Measurements from ENCODE around the gene SSBP2.

Gene SSBP2
- total RNA-seq: 3.5 to 35.6 (median 10.1) reads per million in 9 experiments

DNA sequence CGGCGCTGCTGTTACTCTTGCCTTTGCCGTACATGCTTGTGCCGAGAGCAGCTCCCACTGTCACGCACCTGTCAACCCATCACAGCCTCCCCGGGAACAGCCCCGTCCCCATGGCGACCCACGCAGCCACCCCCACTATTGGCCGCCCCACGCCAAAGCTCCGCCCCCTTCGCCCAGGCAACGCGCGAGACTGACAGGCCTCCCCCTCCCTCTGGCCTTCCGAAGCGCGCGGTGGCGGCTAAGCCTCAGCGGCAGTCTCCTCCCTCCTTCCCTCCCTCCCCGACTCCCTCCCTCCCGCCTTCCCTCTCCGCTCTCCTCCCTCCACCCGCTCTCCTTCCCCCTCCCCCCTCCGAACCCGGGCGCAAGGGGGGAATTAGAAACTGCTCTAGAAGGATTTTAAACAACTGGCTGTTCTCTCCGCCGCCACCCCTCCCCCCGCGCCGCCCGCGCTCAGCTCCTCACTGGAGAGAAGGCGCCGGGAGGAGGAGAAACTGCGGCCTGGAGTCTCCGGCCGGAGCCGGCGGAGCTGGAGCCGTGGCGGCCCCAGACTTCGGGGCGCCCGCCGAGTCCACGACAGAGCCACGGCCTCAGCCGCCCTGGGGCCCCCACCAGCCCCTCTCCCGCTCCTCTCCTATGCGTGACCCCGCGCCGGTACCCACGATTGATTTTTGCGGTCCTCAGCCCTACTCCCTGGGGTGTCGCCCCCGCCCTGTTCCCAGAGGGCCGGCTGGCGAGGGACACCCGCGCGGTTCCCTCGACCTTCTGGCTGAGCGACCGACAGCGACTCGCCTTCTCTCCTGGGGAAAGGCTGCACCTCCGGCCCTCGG is at the start of gene SSBP2:
Gene SSBP2, minus strand, starts transcription at position 89 of the 827 bp plus-strand sequence. Its CDS starts 55 bp downstream, at position 34.
- Mint-ChIP-seq H3K4me3 (peak within 1 kb of the TSS; percentile 89 to 91), H3K4me1 (ENCODE audit: low read depth in 2 of 2) (peaks cover 3 to 16% of the 10 kb centered on the region in 2 donors), H3K9me3 (no peaks in the 10 kb centered on the region), H3K27me3 (peaks cover 0 to 7% of the 10 kb centered on the region in 2 donors), H3K27ac (peak within 1 kb of the TSS; percentile 90 to 93), H3K36me3 (ENCODE audit: insufficient read depth) (peaks cover 13% of the 10 kb centered on the region)
- peak; percentile 99 for DNase-seq
- peak; percentile 86 for ATAC-seq (replicated peaks)

DNA sequence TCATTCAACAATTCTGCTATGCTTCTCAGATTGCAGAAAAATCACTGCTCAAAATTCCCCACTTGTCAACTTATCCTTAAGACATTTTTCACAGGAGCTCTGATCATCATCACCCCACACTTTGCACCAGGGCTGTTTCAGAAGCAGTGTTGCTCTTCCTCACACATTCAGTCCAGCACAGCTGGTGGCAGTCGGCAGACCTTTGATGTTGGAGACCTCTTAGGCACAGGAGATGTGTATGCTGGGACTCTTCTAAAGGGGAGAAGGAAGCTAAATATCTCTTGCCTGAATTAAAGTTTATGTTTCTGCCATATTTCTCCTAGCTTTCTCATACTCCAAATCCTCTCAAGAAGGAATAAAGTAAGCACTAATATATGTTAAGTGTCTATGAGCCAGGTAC is 44.8 kb upstream of the SSBP2 start:
- Mint-ChIP-seq H3K36me3 (ENCODE audit: insufficient read depth) (no peaks in the 10 kb centered on the region), H3K4me3 (no peak overlapping the region), H3K27me3 (peaks cover 11 to 22% of the 10 kb centered on the region in 2 donors), H3K27ac (no peak overlapping the region), H3K9me3 (no peaks in the 10 kb centered on the region), H3K4me1 (ENCODE audit: low read depth in 2 of 2) (no peaks in the 10 kb centered on the region)
- no peak for DNase-seq
- ATAC-seq (replicated peaks): no peak

DNA sequence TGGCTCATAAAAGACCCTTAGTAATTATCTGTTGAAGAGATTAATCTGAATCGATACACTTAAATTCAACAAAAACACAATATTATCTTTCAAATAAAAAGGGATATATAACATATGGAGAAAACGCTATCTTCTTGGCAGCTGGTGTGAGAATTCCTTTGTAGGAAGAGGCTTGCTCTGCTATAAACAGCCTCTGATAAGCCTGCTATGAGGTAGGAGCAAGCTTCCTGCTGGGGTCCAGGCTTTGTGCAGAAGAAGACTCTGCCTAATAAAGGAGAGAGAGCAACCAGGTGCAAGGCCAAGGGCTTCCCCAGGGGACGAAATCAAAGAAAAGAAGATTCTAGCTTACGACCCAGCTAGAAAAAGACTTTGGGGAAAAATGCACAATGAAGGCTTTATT is 43.3 kb upstream of the SSBP2 start:
- DNase-seq (no peak), ATAC-seq (replicated peaks) (no peak)
- Mint-ChIP-seq H3K4me1 (ENCODE audit: low read depth in 2 of 2) (no peaks in the 10 kb centered on the region), H3K36me3 (ENCODE audit: insufficient read depth) (no peaks in the 10 kb centered on the region), H3K27me3 (peaks cover 11 to 22% of the 10 kb centered on the region in 2 donors), H3K9me3 (no peaks in the 10 kb centered on the region), H3K27ac (no peak overlapping the region), H3K4me3 (no peak overlapping the region)

DNA sequence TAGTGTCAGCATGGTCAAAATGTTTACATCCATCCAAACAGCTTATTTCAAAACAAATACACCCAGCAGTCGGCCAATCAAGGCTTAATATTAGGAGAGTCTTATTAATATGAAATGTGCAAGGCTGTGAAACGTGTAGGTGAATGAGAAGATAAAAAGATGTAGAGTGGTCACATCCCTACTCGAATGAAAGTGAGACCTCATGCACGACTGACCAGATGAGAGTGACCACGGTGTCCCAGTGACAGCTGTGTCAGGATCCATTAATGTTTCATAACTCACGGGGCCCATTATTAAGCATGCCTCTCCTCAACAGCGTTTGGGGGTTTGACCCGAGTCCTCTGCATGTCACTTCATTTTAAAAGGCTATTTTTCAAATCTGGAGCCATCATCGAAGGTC is 39.4 kb upstream of the SSBP2 start:
- Mint-ChIP-seq H3K27ac (no peak overlapping the region), H3K27me3 (peaks cover 11 to 16% of the 10 kb centered on the region in 2 donors), H3K36me3 (ENCODE audit: insufficient read depth) (peaks cover 3% of the 10 kb centered on the region), H3K4me3 (no peak overlapping the region), H3K4me1 (ENCODE audit: low read depth in 2 of 2) (peaks cover 0 to 7% of the 10 kb centered on the region in 2 donors), H3K9me3 (no peaks in the 10 kb centered on the region)
- ATAC-seq (replicated peaks): no peak
- DNase-seq: no peak

DNA sequence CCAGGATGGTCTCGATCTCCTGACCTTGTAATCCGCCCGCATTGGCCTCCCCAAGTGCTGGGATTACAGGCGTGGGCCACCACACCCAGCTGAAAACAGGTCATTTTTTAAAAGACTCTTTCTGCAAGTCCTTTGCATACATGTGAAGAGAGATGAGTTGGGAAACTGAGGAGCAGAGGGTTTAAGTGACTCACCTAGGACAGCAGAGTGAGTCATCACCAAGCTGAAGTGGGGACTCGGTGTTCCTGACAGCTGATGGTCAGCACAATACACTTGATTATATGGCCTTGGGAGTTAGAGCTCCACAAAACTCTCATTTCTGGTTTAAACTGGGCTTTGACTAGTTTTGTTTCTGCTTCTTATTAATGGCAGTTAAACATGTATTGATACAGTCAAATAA is 38.1 kb upstream of the SSBP2 start:
- H3K4me1 Mint-ChIP-seq (ENCODE audit: low read depth in 2 of 2): peaks cover 0 to 7% of the 10 kb centered on the region in 2 donors
- H3K27ac Mint-ChIP-seq: no peak overlapping the region
- no peak for DNase-seq
- peaks cover 3% of the 10 kb centered on the region for H3K36me3 Mint-ChIP-seq (ENCODE audit: insufficient read depth)
- no peaks in the 10 kb centered on the region for H3K9me3 Mint-ChIP-seq
- H3K27me3 Mint-ChIP-seq: peaks cover 5% of the 10 kb centered on the region in 2 donors
- no peak overlapping the region for H3K4me3 Mint-ChIP-seq
- no peak for ATAC-seq (replicated peaks)

DNA sequence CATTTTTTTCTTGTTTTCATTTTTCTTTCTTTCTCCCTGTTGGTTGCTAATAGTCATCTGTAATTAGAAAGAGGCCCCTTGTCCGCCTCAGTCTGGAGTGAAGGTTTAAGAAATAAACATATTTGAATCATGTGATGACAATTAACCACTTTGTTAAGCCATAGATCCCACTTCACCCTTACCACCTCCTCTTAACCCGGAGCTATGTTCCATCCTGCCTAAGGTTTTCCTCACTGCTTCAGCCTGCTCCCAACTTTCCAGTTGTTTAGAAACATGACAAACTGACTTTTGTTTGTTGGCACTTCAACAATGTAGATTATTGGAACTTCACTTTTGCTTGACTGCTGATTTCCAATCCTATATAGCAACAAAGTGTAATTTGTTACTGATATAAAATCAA is 37.4 kb upstream of the SSBP2 start:
- DNase-seq: no peak
- H3K4me3 Mint-ChIP-seq: no peak overlapping the region
- H3K36me3 Mint-ChIP-seq (ENCODE audit: insufficient read depth): peaks cover 3% of the 10 kb centered on the region
- no peak for ATAC-seq (replicated peaks)
- no peak overlapping the region for H3K27ac Mint-ChIP-seq
- peaks cover under 1 to 7% of the 10 kb centered on the region in 2 donors for H3K4me1 Mint-ChIP-seq (ENCODE audit: low read depth in 2 of 2)
- H3K27me3 Mint-ChIP-seq: no peaks in the 10 kb centered on the region
- no peaks in the 10 kb centered on the region for H3K9me3 Mint-ChIP-seq

DNA sequence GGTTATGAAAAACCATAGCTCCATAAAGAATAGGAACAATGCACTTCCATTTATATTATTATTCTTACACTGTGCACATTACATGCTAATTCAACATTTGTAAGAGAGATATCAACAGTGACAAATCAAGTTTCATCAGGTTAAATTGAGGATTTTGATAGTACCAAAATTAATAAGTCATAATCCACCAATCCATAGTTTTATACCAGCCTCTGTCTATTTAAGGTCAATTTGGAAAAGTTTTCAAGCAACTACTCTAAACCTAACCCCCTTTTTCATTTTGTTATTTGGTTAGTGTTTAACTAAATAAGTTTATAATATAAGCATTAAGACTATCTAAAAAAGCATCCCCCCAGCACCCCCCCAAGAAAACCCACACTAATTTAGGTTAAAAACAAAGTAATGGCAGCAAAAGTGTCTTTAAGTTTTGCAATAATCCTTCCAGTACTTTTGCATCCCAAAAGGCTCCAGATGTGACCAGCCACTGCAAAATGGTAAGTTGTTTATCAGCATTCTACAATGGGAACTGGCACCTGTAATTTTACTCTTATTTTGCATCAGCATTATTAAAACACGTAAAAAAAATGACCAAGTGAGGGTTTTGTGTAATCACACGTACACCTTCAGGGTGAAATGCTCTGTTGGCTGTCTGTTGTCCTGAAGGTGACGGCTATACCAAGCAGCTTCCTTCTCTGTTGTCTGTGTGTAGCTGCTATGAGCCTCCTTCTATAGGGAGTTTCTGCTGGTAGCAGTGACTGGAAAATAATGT is 36.8 kb upstream of the SSBP2 start:
- DNase-seq (no peak), ATAC-seq (replicated peaks) (no peak)
- Mint-ChIP-seq H3K36me3 (ENCODE audit: insufficient read depth) (peaks cover 3% of the 10 kb centered on the region), H3K27me3 (no peaks in the 10 kb centered on the region), H3K4me1 (ENCODE audit: low read depth in 2 of 2) (peaks cover 2 to 7% of the 10 kb centered on the region in 2 donors), H3K4me3 (no peak overlapping the region), H3K27ac (no peak overlapping the region), H3K9me3 (no peaks in the 10 kb centered on the region)

DNA sequence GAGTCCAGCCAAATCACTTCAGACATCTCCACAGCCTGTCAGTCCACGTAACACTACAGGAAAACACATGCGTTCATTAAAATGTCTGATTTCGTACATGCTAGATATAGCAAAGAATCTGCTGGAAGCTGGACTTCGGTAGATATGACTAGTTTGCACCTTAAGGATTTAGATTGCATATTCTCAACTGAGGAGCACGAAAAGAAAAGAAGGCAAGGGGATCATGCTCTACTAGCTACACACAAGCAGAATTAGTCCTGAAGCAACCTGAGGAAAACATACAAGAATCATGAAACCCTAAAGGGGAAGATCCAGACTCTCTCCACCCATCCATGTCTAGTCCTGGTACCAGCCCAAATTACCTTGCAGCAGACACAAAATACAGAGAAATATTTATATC is 36.1 kb upstream of the SSBP2 start:
- no peak overlapping the region for H3K27ac Mint-ChIP-seq
- no peaks in the 10 kb centered on the region for H3K27me3 Mint-ChIP-seq
- DNase-seq (no peak), ATAC-seq (replicated peaks) (no peak)
- H3K9me3 Mint-ChIP-seq: no peaks in the 10 kb centered on the region
- peaks cover 3% of the 10 kb centered on the region for H3K36me3 Mint-ChIP-seq (ENCODE audit: insufficient read depth)
- no peak overlapping the region for H3K4me3 Mint-ChIP-seq
- H3K4me1 Mint-ChIP-seq (ENCODE audit: low read depth in 2 of 2): peaks cover 2 to 7% of the 10 kb centered on the region in 2 donors

DNA sequence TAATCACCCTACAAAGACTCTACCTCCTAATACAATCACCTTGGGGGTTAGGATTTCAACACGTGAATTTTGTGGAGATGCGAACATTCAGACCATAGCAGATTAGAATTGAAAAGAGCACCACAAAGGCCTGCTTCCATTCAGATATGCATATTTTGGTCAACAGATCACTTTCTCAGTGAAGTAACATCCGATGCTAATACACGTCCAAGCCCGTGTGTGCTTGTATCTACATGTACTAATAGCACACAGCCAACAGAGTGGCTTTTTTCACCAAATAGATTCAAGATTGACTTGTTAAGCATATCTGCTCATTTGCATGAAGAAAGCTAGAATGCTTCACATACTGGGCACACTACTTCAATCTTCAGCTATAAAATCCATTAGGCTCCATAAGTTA is 35.6 kb upstream of the SSBP2 start:
- Mint-ChIP-seq H3K27me3 (no peaks in the 10 kb centered on the region), H3K36me3 (ENCODE audit: insufficient read depth) (peaks cover 3% of the 10 kb centered on the region), H3K4me3 (no peak overlapping the region), H3K27ac (no peak overlapping the region), H3K9me3 (no peaks in the 10 kb centered on the region), H3K4me1 (ENCODE audit: low read depth in 2 of 2) (peaks cover 2 to 7% of the 10 kb centered on the region in 2 donors)
- ATAC-seq (replicated peaks) (no peak), DNase-seq (no peak)

DNA sequence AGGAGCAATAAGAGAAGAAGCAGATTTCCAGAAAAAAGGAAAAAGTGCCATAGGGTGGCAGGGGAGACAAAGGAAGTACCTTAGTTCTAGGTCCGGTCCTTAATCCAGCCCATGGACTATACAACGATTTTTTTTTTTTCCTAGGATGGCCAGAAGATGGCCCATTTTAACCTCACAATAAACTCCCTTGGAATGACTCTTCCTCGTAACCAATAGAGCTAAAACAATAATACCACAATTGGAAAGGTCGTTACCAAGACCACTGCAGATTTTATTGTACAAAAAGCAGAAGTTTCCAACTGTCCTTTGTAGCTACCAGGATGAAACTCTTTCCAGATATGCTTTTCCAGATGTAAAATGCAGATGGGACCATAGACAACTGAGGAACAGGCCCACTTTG is 34.4 kb upstream of the SSBP2 start:
- H3K4me1 Mint-ChIP-seq (ENCODE audit: low read depth in 2 of 2): peaks cover 2 to 7% of the 10 kb centered on the region in 2 donors
- H3K27ac Mint-ChIP-seq: no peak overlapping the region
- H3K36me3 Mint-ChIP-seq (ENCODE audit: insufficient read depth): peaks cover 3% of the 10 kb centered on the region
- ATAC-seq (replicated peaks): no peak
- DNase-seq: no peak
- no peak overlapping the region for H3K4me3 Mint-ChIP-seq
- no peaks in the 10 kb centered on the region for H3K27me3 Mint-ChIP-seq
- H3K9me3 Mint-ChIP-seq: no peaks in the 10 kb centered on the region

DNA sequence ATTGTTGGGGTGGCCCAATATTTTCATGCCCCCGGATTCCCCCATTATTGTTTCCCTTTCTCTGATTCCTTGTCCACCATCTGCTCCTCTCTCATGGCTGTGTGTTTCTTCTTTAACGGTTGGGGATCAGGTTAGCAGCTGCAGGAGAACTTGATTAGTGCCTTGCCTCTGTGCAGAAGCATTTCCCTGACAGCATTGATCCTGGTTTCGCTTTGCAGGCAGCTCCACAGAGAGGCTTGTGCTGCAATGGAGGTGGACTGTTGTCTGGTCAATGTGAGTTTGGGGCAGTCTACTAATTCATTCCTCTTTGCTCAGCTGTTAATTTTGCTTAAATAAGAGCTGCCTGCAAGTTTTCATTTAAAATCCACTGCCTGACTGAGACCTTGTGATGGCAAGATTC is 32.5 kb upstream of the SSBP2 start:
- H3K9me3 Mint-ChIP-seq: no peaks in the 10 kb centered on the region
- DNase-seq (no peak), ATAC-seq (replicated peaks) (no peak)
- H3K4me3 Mint-ChIP-seq: no peak overlapping the region
- no peaks in the 10 kb centered on the region for H3K36me3 Mint-ChIP-seq (ENCODE audit: insufficient read depth)
- H3K4me1 Mint-ChIP-seq (ENCODE audit: low read depth in 2 of 2): peaks cover 16 to 21% of the 10 kb centered on the region in 2 donors
- H3K27me3 Mint-ChIP-seq: no peaks in the 10 kb centered on the region
- peak overlapping the region in 1 of 2 donors; percentile 26 for H3K27ac Mint-ChIP-seq

DNA sequence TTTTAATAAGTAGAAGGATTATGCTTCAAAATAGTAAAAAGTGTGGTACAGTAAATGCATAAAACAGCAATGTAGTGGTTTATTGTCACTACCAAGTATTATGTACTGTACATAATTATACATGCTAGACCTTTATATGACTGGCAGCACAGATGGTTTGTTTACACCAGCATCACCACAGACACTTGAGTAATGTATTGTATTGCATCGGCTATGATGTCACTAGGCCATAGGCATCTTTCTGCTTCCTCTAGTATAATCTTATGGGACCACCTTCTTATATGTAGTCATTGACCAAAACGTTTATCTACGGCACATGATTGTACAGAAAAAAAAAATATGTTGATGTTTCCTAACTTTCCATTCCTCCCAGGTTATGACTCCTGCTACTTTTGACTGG is 31.9 kb upstream of the SSBP2 start:
- Mint-ChIP-seq H3K27me3 (no peaks in the 10 kb centered on the region), H3K9me3 (no peaks in the 10 kb centered on the region), H3K4me3 (no peak overlapping the region), H3K36me3 (ENCODE audit: insufficient read depth) (no peaks in the 10 kb centered on the region), H3K4me1 (ENCODE audit: low read depth in 2 of 2) (peaks cover 18% of the 10 kb centered on the region in 2 donors), H3K27ac (no peak overlapping the region)
- ATAC-seq (replicated peaks) (no peak), DNase-seq (no peak)

DNA sequence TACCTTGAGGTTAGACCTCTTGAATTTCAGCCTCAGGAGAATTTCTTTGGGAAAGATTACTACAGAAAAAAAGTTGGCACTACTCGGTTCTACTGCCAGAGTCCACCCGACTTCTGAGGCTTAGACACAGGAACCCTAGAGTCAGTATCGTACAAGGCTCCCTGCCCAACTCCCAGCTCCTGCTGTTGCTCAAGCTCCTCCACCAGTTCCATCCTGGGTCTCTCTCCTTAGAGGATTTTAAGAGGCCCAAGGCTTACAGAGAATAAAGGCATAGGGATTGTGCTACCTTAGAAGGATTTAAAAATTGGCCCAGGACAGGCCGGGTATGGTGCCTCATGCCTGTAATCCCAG is 29.0 kb upstream of the SSBP2 start:
- Mint-ChIP-seq H3K27ac (peak overlapping the region; percentile 95 to 96), H3K36me3 (ENCODE audit: insufficient read depth) (no peaks in the 10 kb centered on the region), H3K4me1 (ENCODE audit: low read depth in 2 of 2) (peaks cover 16 to 19% of the 10 kb centered on the region in 2 donors), H3K9me3 (no peaks in the 10 kb centered on the region), H3K4me3 (peak overlapping the region; percentile 72 to 85), H3K27me3 (no peaks in the 10 kb centered on the region)
- DNase-seq (no peak), ATAC-seq (replicated peaks) (peak; percentile 29)

Data from effector memory CD8-positive, alpha-beta T cell (primary cell).